ENCODE data around the gene JARID2. TPM values are rescaled to one million over a fixed set of nuclear protein-coding genes. Genes with fewer than 3 reads are reported as not detected.

Gene JARID2
- total RNA-seq, 1 donor from 2014 or later: 24.2 TPM

GRCh38 chr6:15283986-15284361 is 38.1 kb downstream of the JARID2 start:
- peaks cover 61% of the 10 kb centered on the region for H4K20me1 ChIP-seq (ENCODE audit: insufficient read depth, low read length)

GRCh38 chr6:15284743-15285142 is 38.9 kb downstream of the JARID2 start:
- Mint-ChIP-seq H3K4me1 (ENCODE audit: low read depth, unreplicated experiment) (peaks cover 38% of the 10 kb centered on the region), H3K4me3 (ENCODE audit: unreplicated experiment) (no peak overlapping the region), H3K27ac (ENCODE audit: unreplicated experiment) (peak overlapping the region; percentile 27), H3K36me3 (ENCODE audit: low read depth, unreplicated experiment) (peaks cover 2% of the 10 kb centered on the region), H3K9me3 (ENCODE audit: unreplicated experiment) (no peaks in the 10 kb centered on the region), H3K27me3 (ENCODE audit: low read depth, unreplicated experiment) (no peaks in the 10 kb centered on the region)
- Histone ChIP-seq H3K4me3 (ENCODE audit: insufficient read depth, low read depth, low read length) (no peak overlapping the region), H3K79me2 (ENCODE audit: insufficient read depth, low read length) (peaks cover 90% of the 10 kb centered on the region), H4K20me1 (ENCODE audit: insufficient read depth, low read length) (peaks cover 58% of the 10 kb centered on the region), H3K9ac (ENCODE audit: low read length) (peak overlapping the region; percentile 17), H3K9me3 (ENCODE audit: insufficient read depth, low read depth, low read length) (no peaks in the 10 kb centered on the region), H2AFZ (ENCODE audit: low read depth, low read length) (no peak overlapping the region), H3K36me3 (ENCODE audit: insufficient read depth, low read length) (no peaks in the 10 kb centered on the region), H3K27ac (ENCODE audit: low read depth, low read length) (peak overlapping the region; percentile 41), H3K4me1 (ENCODE audit: insufficient read depth, low read length) (peaks cover 14% of the 10 kb centered on the region), H3K4me2 (ENCODE audit: low read length) (peak overlapping the region; percentile 34), H3K27me3 (ENCODE audit: insufficient read depth, low read length) (no peaks in the 10 kb centered on the region)
- DNase-seq (ENCODE audit: low read depth) (peak; percentile 68), FAIRE-seq (no peak)
- TF ChIP-seq EZH2 (IDR thresholded peaks at IDR 0.05; ENCODE audit: insufficient read depth, low read length) (no peak), CTCF (IDR thresholded peaks at IDR 0.05; ENCODE audit: insufficient read depth, low read depth, low read length) (no peak)

More at GRCh38 chr6:15283986-15284361, 38.1 kb downstream of the JARID2 start:
- H3K9me3 Mint-ChIP-seq (ENCODE audit: unreplicated experiment): no peaks in the 10 kb centered on the region
- H3K27me3 ChIP-seq (ENCODE audit: insufficient read depth, low read length): no peaks in the 10 kb centered on the region
- peak overlapping the region; percentile 81 for H3K27ac Mint-ChIP-seq (ENCODE audit: unreplicated experiment)
- DNase-seq (ENCODE audit: low read depth) (peak; percentile 62), FAIRE-seq (no peak)
- H3K9ac ChIP-seq (ENCODE audit: low read length): no peak overlapping the region
- no peaks in the 10 kb centered on the region for H3K9me3 ChIP-seq (ENCODE audit: insufficient read depth, low read depth, low read length)
- peaks cover 38% of the 10 kb centered on the region for H3K4me1 Mint-ChIP-seq (ENCODE audit: low read depth, unreplicated experiment)
- TF ChIP-seq EZH2 (IDR thresholded peaks at IDR 0.05; ENCODE audit: insufficient read depth, low read length): no peak
- TF ChIP-seq CTCF (IDR thresholded peaks at IDR 0.05; ENCODE audit: insufficient read depth, low read depth, low read length): no peak
- H3K27me3 Mint-ChIP-seq (ENCODE audit: low read depth, unreplicated experiment): no peaks in the 10 kb centered on the region
- H3K36me3 ChIP-seq (ENCODE audit: insufficient read depth, low read length): no peaks in the 10 kb centered on the region
- peaks cover 2% of the 10 kb centered on the region for H3K36me3 Mint-ChIP-seq (ENCODE audit: low read depth, unreplicated experiment)
- H3K4me3 Mint-ChIP-seq (ENCODE audit: unreplicated experiment): peak overlapping the region; percentile 20
- H3K4me2 ChIP-seq (ENCODE audit: low read length): peak overlapping the region; percentile 39
- H2AFZ ChIP-seq (ENCODE audit: low read depth, low read length): no peak overlapping the region
- H3K4me3 ChIP-seq (ENCODE audit: insufficient read depth, low read depth, low read length): no peak overlapping the region
- peaks cover 90% of the 10 kb centered on the region for H3K79me2 ChIP-seq (ENCODE audit: insufficient read depth, low read length)
- peaks cover 15% of the 10 kb centered on the region for H3K4me1 ChIP-seq (ENCODE audit: insufficient read depth, low read length)
- peak overlapping the region; percentile 41 for H3K27ac ChIP-seq (ENCODE audit: low read depth, low read length)

GRCh38 chr6:15285682-15286294 is 39.9 kb downstream of the JARID2 start:
- DNase-seq (ENCODE audit: low read depth) (peak; percentile 73), FAIRE-seq (no peak)
- H3K9me3 ChIP-seq (ENCODE audit: insufficient read depth, low read depth, low read length): no peaks in the 10 kb centered on the region
- H3K36me3 ChIP-seq (ENCODE audit: insufficient read depth, low read length): no peaks in the 10 kb centered on the region
- H4K20me1 ChIP-seq (ENCODE audit: insufficient read depth, low read length): peaks cover 57% of the 10 kb centered on the region
- no peak overlapping the region for H3K27ac Mint-ChIP-seq (ENCODE audit: unreplicated experiment)
- no peak overlapping the region for H3K4me3 Mint-ChIP-seq (ENCODE audit: unreplicated experiment)
- TF ChIP-seq CTCF (IDR thresholded peaks at IDR 0.05; ENCODE audit: insufficient read depth, low read depth, low read length): no peak
- no peak for TF ChIP-seq EZH2 (IDR thresholded peaks at IDR 0.05; ENCODE audit: insufficient read depth, low read length)
- no peaks in the 10 kb centered on the region for H3K9me3 Mint-ChIP-seq (ENCODE audit: unreplicated experiment)
- no peak overlapping the region for H3K4me3 ChIP-seq (ENCODE audit: insufficient read depth, low read depth, low read length)
- H3K27me3 ChIP-seq (ENCODE audit: insufficient read depth, low read length): no peaks in the 10 kb centered on the region
- H3K27ac ChIP-seq (ENCODE audit: low read depth, low read length): no peak overlapping the region
- peaks cover 13% of the 10 kb centered on the region for H3K4me1 ChIP-seq (ENCODE audit: insufficient read depth, low read length)
- H3K36me3 Mint-ChIP-seq (ENCODE audit: low read depth, unreplicated experiment): peaks cover 2% of the 10 kb centered on the region
- no peak overlapping the region for H3K4me2 ChIP-seq (ENCODE audit: low read length)
- no peak overlapping the region for H2AFZ ChIP-seq (ENCODE audit: low read depth, low read length)
- H3K79me2 ChIP-seq (ENCODE audit: insufficient read depth, low read length): peaks cover 89% of the 10 kb centered on the region
- no peaks in the 10 kb centered on the region for H3K27me3 Mint-ChIP-seq (ENCODE audit: low read depth, unreplicated experiment)
- H3K9ac ChIP-seq (ENCODE audit: low read length): no peak overlapping the region
- H3K4me1 Mint-ChIP-seq (ENCODE audit: low read depth, unreplicated experiment): peaks cover 33% of the 10 kb centered on the region
